Mesenchymal stem cell (in vitro differentiated cells and primary cell): ENCODE results near the gene FAH.

Experiments
- DNase-seq: peaks from one replicate; pipeline ENCODE4 v3.0.0-alpha.2; 2013
- H2AFZ ChIP-seq: one replicate; pipeline ENCODE4 v1.6.1; 2013; ENCODE audit warnings: low read depth, mild to moderate bottlenecking, control low read depth, inconsistent platforms, low read length, moderate library complexity
- H2AK5ac ChIP-seq: 2 replicates; pipeline ENCODE4 v1.6.1; 2013; ENCODE audit warnings: low read length, moderate library complexity, mild to moderate bottlenecking, inconsistent platforms; ENCODE audit not compliant: severe bottlenecking
- H2BK120ac ChIP-seq: one replicate; pipeline ENCODE4 v1.6.1; 2013; ENCODE audit warnings: low read depth, mild to moderate bottlenecking, inconsistent platforms, low read length, moderate library complexity
- H2BK12ac ChIP-seq, 2 experiments: one replicate each; pipeline ENCODE4 v1.6.1; 2013; ENCODE audit warnings: inconsistent platforms in 2 of 2, low read length in 2 of 2, mild to moderate bottlenecking in 2 of 2, moderate library complexity in 2 of 2, control low read depth in 1 of 2
- H2BK15ac ChIP-seq: one replicate; pipeline ENCODE4 v1.6.1; 2013; ENCODE audit warnings: mild to moderate bottlenecking, low read depth, inconsistent platforms; ENCODE audit not compliant: poor library complexity, severe bottlenecking
- H2BK5ac ChIP-seq: 2 replicates; pipeline ENCODE4 v1.6.1; 2013; ENCODE audit warnings: low read depth, mild to moderate bottlenecking, low read length, control low read depth, inconsistent platforms; ENCODE audit not compliant: poor library complexity, severe bottlenecking
- H3K14ac ChIP-seq, 2 experiments: one replicate each; pipeline ENCODE4 v1.6.1; 2013; ENCODE audit warnings: inconsistent platforms in 2 of 2, low read length in 2 of 2, control low read depth in 1 of 2, mild to moderate bottlenecking in 1 of 2, moderate library complexity in 1 of 2
- H3K18ac ChIP-seq, 2 experiments: one replicate each; pipeline ENCODE4 v1.6.1; 2013; ENCODE audit warnings: inconsistent platforms in 2 of 2, low read length in 2 of 2, control low read depth in 1 of 2, low read depth in 1 of 2, mild to moderate bottlenecking in 1 of 2
- H3K23ac ChIP-seq, 2 experiments: one replicate each; pipeline ENCODE4 v1.6.1; 2013; ENCODE audit warnings: inconsistent platforms in 2 of 2, low read length in 2 of 2, mild to moderate bottlenecking in 2 of 2, moderate library complexity in 2 of 2, control low read depth in 1 of 2
- H3K27ac ChIP-seq: 2 replicates; pipeline ENCODE4 v1.5.1; 2013; ENCODE audit warnings: mild to moderate bottlenecking, moderate library complexity, low read length, control low read depth, inconsistent platforms; ENCODE audit not compliant: poor library complexity, severe bottlenecking
- H3K27me3 ChIP-seq, 2 experiments: 2 replicates each; pipeline versions ENCODE4 v1.6.1 to v1.7.0; 2013; ENCODE audit warnings: low read length in 2 of 2, mild to moderate bottlenecking in 2 of 2, moderate library complexity in 2 of 2, control low read depth in 1 of 2, inconsistent platforms in 1 of 2; ENCODE audit not compliant: control insufficient read depth in 1 of 2, insufficient read depth in 1 of 2
- H3K36me3 ChIP-seq, 2 experiments: 2 replicates each; pipeline versions ENCODE4 v1.6.1 to v1.7.0; 2013; ENCODE audit warnings: low read length in 2 of 2, control low read depth in 1 of 2, inconsistent platforms in 1 of 2, low read depth in 1 of 2, mild to moderate bottlenecking in 1 of 2; ENCODE audit not compliant: insufficient read depth in 2 of 2, control insufficient read depth in 1 of 2
- H3K4ac ChIP-seq, 2 experiments: one replicate each; pipeline ENCODE4 v1.6.1; 2013; ENCODE audit warnings: inconsistent platforms in 2 of 2, low read length in 2 of 2, mild to moderate bottlenecking in 2 of 2, moderate library complexity in 2 of 2, control low read depth in 1 of 2, low read depth in 1 of 2
- H3K4me1 ChIP-seq: 2 replicates; pipeline ENCODE4 v1.6.1; 2013; ENCODE audit warnings: low read depth, low read length, control low read depth; ENCODE audit not compliant: control insufficient read depth, insufficient read depth
- H3K4me2 ChIP-seq: 2 replicates; pipeline ENCODE4 v1.6.1; 2013; ENCODE audit warnings: low read length, mild to moderate bottlenecking, inconsistent platforms; ENCODE audit not compliant: poor library complexity, severe bottlenecking
- H3K4me3 ChIP-seq, 2 experiments: 2 replicates each; pipeline versions ENCODE4 v1.5.1 to v1.7.0; 2013; ENCODE audit warnings: low read length in 2 of 2, mild to moderate bottlenecking in 2 of 2, control low read depth in 1 of 2, low read depth in 1 of 2; ENCODE audit not compliant: insufficient read depth in 1 of 2
- H3K79me1 ChIP-seq: replicated peaks from 2 replicates; pipeline ENCODE4 v1.6.1; 2013; ENCODE audit warnings: mild to moderate bottlenecking, control low read depth, low read length, inconsistent platforms; ENCODE audit not compliant: poor library complexity, severe bottlenecking
- H3K9ac ChIP-seq: 2 replicates; pipeline ENCODE4 v1.7.0; 2013; ENCODE audit warnings: mild to moderate bottlenecking, low read length, moderate library complexity
- H3K9me3 ChIP-seq: 2 replicates; pipeline ENCODE4 v1.7.0; 2013; ENCODE audit warnings: mild to moderate bottlenecking, low read length; ENCODE audit not compliant: control insufficient read depth
- H4K8ac ChIP-seq: one replicate; pipeline ENCODE4 v1.6.1; 2013; ENCODE audit warnings: inconsistent platforms, mild to moderate bottlenecking, low read length, moderate library complexity
- H4K91ac ChIP-seq: one replicate; pipeline ENCODE4 v1.6.1; 2013; ENCODE audit warnings: mild to moderate bottlenecking, low read length, inconsistent platforms
- WGBS: methylation state at CpG from one replicate; pipeline ENCODE4 v1.1.7; 2013; ENCODE audit warnings: mixed read lengths; 5-methylcytosine and 5-hydroxymethylcytosine counted together

The FAH gene

DNA sequence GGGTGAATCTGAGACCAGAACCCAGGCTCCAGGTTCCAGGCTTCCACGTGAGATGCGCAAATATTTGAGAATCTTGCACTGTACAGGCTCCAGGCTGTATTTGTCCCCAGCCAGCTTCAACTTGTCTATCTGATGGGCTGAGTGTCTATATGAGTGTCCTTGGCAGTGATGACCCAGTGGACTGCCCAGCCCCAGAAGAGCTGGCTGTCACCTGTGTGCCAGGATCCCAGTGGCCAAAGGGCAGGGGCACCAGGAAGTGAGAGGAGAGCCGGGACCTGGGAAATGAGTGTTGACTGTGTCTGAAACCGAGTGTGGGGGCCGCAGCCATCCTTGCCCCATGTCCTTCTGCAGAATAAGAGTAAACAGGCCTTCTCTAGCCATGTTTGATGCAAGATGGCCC lies 10.4 kb downstream of the FAH start:
- Histone ChIP-seq H3K9me3 (no peaks in the 10 kb centered on the region), H4K8ac (no peak overlapping the region), H2BK120ac (no peak overlapping the region), H4K91ac (no peak overlapping the region), H3K4ac (no peak overlapping the region), H2BK12ac (peak overlapping the region in 1 of 2 experiments; percentile 64), H3K9ac (no peak overlapping the region), H3K4me2 (no peak overlapping the region), H2BK15ac (peak overlapping the region; percentile 15), H3K27me3 (no peaks in the 10 kb centered on the region), H3K4me1 (peaks cover 15% of the 10 kb centered on the region), H3K79me1 (peaks cover 2% of the 10 kb centered on the region), H3K18ac (peak overlapping the region in 1 of 2 experiments; percentile 16), H3K14ac (no peak overlapping the region), H2AK5ac (no peak overlapping the region), H3K4me3 (no peak overlapping the region), H3K27ac (no peak overlapping the region), H2AFZ (no peak overlapping the region), H2BK5ac (no peak overlapping the region), H3K36me3 (peaks cover 40 to 53% of the 10 kb centered on the region in 2 experiments), H3K23ac (no peak overlapping the region)
- DNase-seq: no peak
- WGBS: 94% methylated on average over 5 of the region's 5 CpGs

DNA sequence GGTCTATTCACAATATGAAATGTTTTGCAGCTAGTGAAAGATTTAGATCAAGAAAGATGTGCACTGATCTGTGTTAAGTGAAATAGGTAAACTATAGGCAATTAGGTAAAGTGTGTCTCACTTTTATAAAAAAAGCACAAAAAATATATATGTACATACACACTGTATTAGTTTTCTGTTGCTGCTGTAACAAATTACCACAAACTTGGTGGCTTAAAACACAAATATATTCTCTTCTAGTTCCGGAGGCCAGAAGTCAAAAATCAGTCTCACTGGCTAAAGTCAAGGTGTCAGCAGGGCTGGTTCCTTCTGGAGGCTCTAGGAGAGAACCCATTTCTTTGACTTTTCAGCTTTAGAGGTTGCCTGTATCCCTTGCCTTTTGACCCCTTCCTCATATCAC lies 11.1 kb downstream of the FAH start:
- Histone ChIP-seq H2BK12ac (no peak overlapping the region), H4K91ac (no peak overlapping the region), H3K79me1 (peaks cover 2% of the 10 kb centered on the region), H3K14ac (no peak overlapping the region), H3K18ac (no peak overlapping the region), H3K23ac (no peak overlapping the region), H3K4me3 (no peak overlapping the region), H3K9me3 (no peaks in the 10 kb centered on the region), H2BK120ac (no peak overlapping the region), H3K27me3 (no peaks in the 10 kb centered on the region), H3K27ac (no peak overlapping the region), H4K8ac (no peak overlapping the region), H2AFZ (no peak overlapping the region), H2BK15ac (no peak overlapping the region), H3K36me3 (peaks cover 40 to 55% of the 10 kb centered on the region in 2 experiments), H3K4me1 (peaks cover 15% of the 10 kb centered on the region), H3K4ac (no peak overlapping the region), H2BK5ac (no peak overlapping the region), H2AK5ac (no peak overlapping the region), H3K4me2 (no peak overlapping the region), H3K9ac (no peak overlapping the region)
- DNase-seq: no peak
- 100% methylated on average over 1 of the region's 1 CpG for WGBS

DNA sequence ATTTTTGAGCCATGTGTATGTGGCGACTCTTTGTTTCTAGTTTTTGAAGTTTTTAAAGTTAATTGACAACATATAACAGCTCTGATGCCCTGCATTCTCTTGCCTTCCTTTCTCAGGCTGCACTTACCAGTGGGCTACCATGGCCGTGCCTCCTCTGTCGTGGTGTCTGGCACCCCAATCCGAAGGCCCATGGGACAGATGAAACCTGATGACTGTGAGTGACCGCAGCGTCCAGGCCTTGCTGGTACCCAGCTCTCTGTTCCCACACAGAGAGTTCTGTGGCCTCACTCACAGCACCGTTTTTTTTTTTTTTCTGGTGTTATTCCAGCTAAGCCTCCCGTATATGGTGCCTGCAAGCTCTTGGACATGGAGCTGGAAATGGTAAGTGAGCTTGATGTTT lies 15.1 kb downstream of the FAH start:
- no peak overlapping the region for H2BK15ac ChIP-seq
- no peak overlapping the region for H2AFZ ChIP-seq
- H2BK120ac ChIP-seq: no peak overlapping the region
- H3K9ac ChIP-seq: no peak overlapping the region
- H2AK5ac ChIP-seq: no peak overlapping the region
- WGBS: 95% methylated on average over 8 of the region's 8 CpGs
- H2BK5ac ChIP-seq: no peak overlapping the region
- no peak overlapping the region for H3K4me3 ChIP-seq
- peaks cover 3% of the 10 kb centered on the region for H3K79me1 ChIP-seq
- no peak overlapping the region for H3K4ac ChIP-seq
- H3K14ac ChIP-seq: no peak overlapping the region
- H3K27me3 ChIP-seq: no peaks in the 10 kb centered on the region
- no peaks in the 10 kb centered on the region for H3K9me3 ChIP-seq
- no peak overlapping the region for H3K23ac ChIP-seq
- no peak for DNase-seq
- H4K91ac ChIP-seq: no peak overlapping the region
- peaks cover 37 to 57% of the 10 kb centered on the region in 2 experiments for H3K36me3 ChIP-seq
- no peak overlapping the region for H4K8ac ChIP-seq
- no peak overlapping the region for H2BK12ac ChIP-seq
- no peak overlapping the region for H3K18ac ChIP-seq
- no peak overlapping the region for H3K27ac ChIP-seq
- H3K4me2 ChIP-seq: no peak overlapping the region
- peaks cover 2% of the 10 kb centered on the region for H3K4me1 ChIP-seq

DNA sequence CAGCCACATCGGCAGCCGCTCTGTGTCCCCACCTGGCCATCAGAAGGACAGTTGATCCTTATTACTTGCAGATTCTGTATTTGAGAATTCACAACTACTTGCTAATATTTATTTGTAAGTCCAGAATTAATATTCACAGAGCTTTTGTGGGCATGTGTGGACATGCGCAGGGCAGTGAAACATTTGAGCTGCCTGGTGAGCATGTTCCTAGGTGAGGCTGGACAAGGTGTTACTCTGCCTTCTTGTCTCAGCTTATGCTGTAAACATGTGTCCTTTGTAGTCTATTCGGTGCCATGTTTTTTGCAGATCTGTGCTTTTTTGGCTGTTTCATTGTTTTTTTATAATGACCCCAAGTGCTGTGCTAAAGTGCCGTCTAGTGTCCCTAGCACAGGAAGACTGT lies 15.6 kb downstream of the FAH start:
- Histone ChIP-seq H3K4me3 (no peak overlapping the region), H3K79me1 (peaks cover 3% of the 10 kb centered on the region), H3K4me2 (no peak overlapping the region), H2AK5ac (no peak overlapping the region), H3K23ac (no peak overlapping the region), H3K27ac (no peak overlapping the region), H3K14ac (no peak overlapping the region), H2BK120ac (no peak overlapping the region), H2AFZ (no peak overlapping the region), H3K4me1 (peaks cover 3% of the 10 kb centered on the region), H3K4ac (no peak overlapping the region), H2BK12ac (peak overlapping the region in 1 of 2 experiments; percentile 18), H3K9me3 (no peaks in the 10 kb centered on the region), H3K27me3 (no peaks in the 10 kb centered on the region), H2BK5ac (no peak overlapping the region), H3K9ac (no peak overlapping the region), H3K18ac (no peak overlapping the region), H4K8ac (no peak overlapping the region), H3K36me3 (peaks cover 36 to 52% of the 10 kb centered on the region in 2 experiments), H4K91ac (no peak overlapping the region), H2BK15ac (no peak overlapping the region)
- no peak for DNase-seq
- WGBS: 100% methylated on average over 3 of the region's 5 CpGs
